Transverse colon (tissue), 3 donors: ENCODE results near the gene CHCHD4.

Source experiments
- POLR2A ChIP-seq: fragments of 450-650 bp; IDR thresholded peaks from one replicate; pipeline ENCODE4 v1.6.1; 2016; ENCODE audit warnings: antibody characterized with exemption, mild to moderate bottlenecking, moderate library complexity
- TF ChIP-seq, protein P1 (sequence below), 5 experiments: fragments of 200-600 bp in 3 of 5; fragments of 450-650 bp in 2 of 5; sonication (generic) in 3 of 5; IDR thresholded peaks; 1 replicate in 2 of 5; 2 replicates in 3 of 5; pipeline ENCODE4 v1.5.1; 2016 to 2017; ENCODE audit warnings: antibody characterized with exemption in 5 of 5, inconsistent platforms in 3 of 5, mild to moderate bottlenecking in 2 of 5, moderate library complexity in 1 of 5

GRCh38 chr3:14139771-14140170 lies 15.1 kb upstream of the CHCHD4 start:
- TF ChIP-seq POLR2A, result no peak
- TF ChIP-seq, protein P1, sequence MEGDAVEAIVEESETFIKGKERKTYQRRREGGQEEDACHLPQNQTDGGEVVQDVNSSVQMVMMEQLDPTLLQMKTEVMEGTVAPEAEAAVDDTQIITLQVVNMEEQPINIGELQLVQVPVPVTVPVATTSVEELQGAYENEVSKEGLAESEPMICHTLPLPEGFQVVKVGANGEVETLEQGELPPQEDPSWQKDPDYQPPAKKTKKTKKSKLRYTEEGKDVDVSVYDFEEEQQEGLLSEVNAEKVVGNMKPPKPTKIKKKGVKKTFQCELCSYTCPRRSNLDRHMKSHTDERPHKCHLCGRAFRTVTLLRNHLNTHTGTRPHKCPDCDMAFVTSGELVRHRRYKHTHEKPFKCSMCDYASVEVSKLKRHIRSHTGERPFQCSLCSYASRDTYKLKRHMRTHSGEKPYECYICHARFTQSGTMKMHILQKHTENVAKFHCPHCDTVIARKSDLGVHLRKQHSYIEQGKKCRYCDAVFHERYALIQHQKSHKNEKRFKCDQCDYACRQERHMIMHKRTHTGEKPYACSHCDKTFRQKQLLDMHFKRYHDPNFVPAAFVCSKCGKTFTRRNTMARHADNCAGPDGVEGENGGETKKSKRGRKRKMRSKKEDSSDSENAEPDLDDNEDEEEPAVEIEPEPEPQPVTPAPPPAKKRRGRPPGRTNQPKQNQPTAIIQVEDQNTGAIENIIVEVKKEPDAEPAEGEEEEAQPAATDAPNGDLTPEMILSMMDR (IDR thresholded peaks at IDR 0.05), result no peak
